A549 (cell line): ENCODE data around the gene MYO19. TPM values are rescaled to one million over a fixed set of nuclear protein-coding genes. Genes with fewer than 3 reads are reported as not detected.

Experiments used
- ATAC-seq, 2 experiments: fragments of 200-7000 bp in 1 of 2; fragments of >200 bp in 1 of 2; cut with Nextera tagmentation in 1 of 2; cut with Tn5 transposase in 1 of 2; 3 replicates each; pipeline versions ENCODE4 v1.8.0 to v1.9.1; 2018 to 2020; ENCODE audit warnings: mild to moderate bottlenecking in 1 of 2, moderate library complexity in 1 of 2
- CTCF ChIA-PET: fragments of 300-600 bp; sonication (Branson Sonifier 250); formaldehyde crosslinking; extraction: SDS; loops from one replicate; lab custom pipeline; 2021; ENCODE audit warnings: antibody characterized with exemption, inconsistent platforms; lab: Yijun Ruan, JAX
- POLR2A ChIA-PET: fragments of 350-600 bp; formaldehyde crosslinking; extraction: SDS; loops from one replicate; lab custom pipeline; 2021; ENCODE audit warnings: antibody characterized with exemption, inconsistent platforms; lab: Yijun Ruan, JAX
- DNase-seq, 2 experiments: peaks; one replicate each; pipeline versions ENCODE4 v3.0.0 to v3.0.0-alpha.2; 2011 to 2016; ENCODE audit warnings: low read depth in 1 of 2, low spot score in 1 of 2
- FAIRE-seq: peaks from 2 replicates; lab custom pipeline; 2011; peaks lifted over from hg19 to GRCh38; lab: Jason Lieb, UNC
- H3K27ac ChIP-seq, 2 experiments: fragments of >200 bp; sonication (Bioruptor Twin); formaldehyde crosslinking; 3 replicates each; pipeline ENCODE4 v1.5.1; 2016 to 2017
- H3K4me1 ChIP-seq: fragments of >200 bp; sonication (Bioruptor Twin); formaldehyde crosslinking; 3 replicates; pipeline ENCODE4 v1.6.1; 2016
- H3K4me2 ChIP-seq: fragments of >200 bp; sonication (Bioruptor Twin); formaldehyde crosslinking; 3 replicates; pipeline ENCODE4 v1.6.1; 2016
- H3K4me3 ChIP-seq: fragments of >200 bp; sonication (Bioruptor Twin); formaldehyde crosslinking; 3 replicates; pipeline ENCODE4 v1.5.1; 2016
- H3K9me3 ChIP-seq: fragments of >200 bp; sonication (Bioruptor Twin); formaldehyde crosslinking; 3 replicates; pipeline ENCODE4 v1.6.1; 2016
- BHLHE40 ChIP-seq: IDR thresholded peaks from 2 replicates; pipeline ENCODE4 v1.6.1; 2012; ENCODE audit warnings: low read depth, low read length, inconsistent platforms
- CBX8 ChIP-seq: fragments of 200-600 bp; sonication (generic); IDR thresholded peaks from 2 replicates; pipeline ENCODE4 v1.6.1; 2016
- CHD4 ChIP-seq: fragments of 200-600 bp; sonication (generic); IDR thresholded peaks from 2 replicates; pipeline ENCODE4 v1.6.1; 2016; ENCODE audit warnings: antibody characterized with exemption, mild to moderate bottlenecking, borderline replicate concordance
- CTCF ChIP-seq: fragments of >200 bp; sonication (Bioruptor Twin); formaldehyde crosslinking; IDR thresholded peaks from 3 replicates; pipeline ENCODE4 v1.5.1; 2016
- EHF ChIP-seq: fragments of 250-450 bp; sonication (Bioruptor Pico); IDR thresholded peaks from 2 replicates; pipeline ENCODE4 v1.5.0; 2020; ENCODE audit warnings: mild to moderate bottlenecking
- EP300 ChIP-seq, 2 experiments: fragments of >200 bp; sonication (Bioruptor Twin); formaldehyde crosslinking; IDR thresholded peaks; 2 replicates in 1 of 2; 3 replicates in 1 of 2; pipeline ENCODE4 v1.6.1; 2016 to 2017
- FOSB ChIP-seq: fragments of 250-450 bp; sonication (Bioruptor Pico); IDR thresholded peaks from 2 replicates; pipeline ENCODE4 v1.5.0; 2020; ENCODE audit warnings: mild to moderate bottlenecking, moderate library complexity
- HDAC2 ChIP-seq: fragments of 200-600 bp; sonication (generic); IDR thresholded peaks from 2 replicates; pipeline ENCODE4 v1.6.1; 2016
- HEYL ChIP-seq: fragments of 250-450 bp; sonication (Bioruptor Pico); IDR thresholded peaks from 2 replicates; pipeline ENCODE4 v1.8.0; 2021; ENCODE audit warnings: mild to moderate bottlenecking, moderate library complexity
- HOXA7 ChIP-seq: fragments of 250-450 bp; sonication (Bioruptor Pico); IDR thresholded peaks from 2 replicates; pipeline ENCODE4 v1.5.0; 2020; ENCODE audit warnings: mild to moderate bottlenecking, moderate library complexity
- HOXB13 ChIP-seq: fragments of 250-450 bp; sonication (Bioruptor Pico); IDR thresholded peaks from 2 replicates; pipeline ENCODE4 v1.5.0; 2020; ENCODE audit warnings: low read depth, mild to moderate bottlenecking, moderate library complexity
- HOXB5 ChIP-seq: fragments of 250-450 bp; sonication (Bioruptor Pico); IDR thresholded peaks from 2 replicates; pipeline ENCODE4 v1.5.0; 2020; ENCODE audit warnings: mild to moderate bottlenecking, moderate library complexity
- JUN ChIP-seq, 2 experiments: fragments of >200 bp; sonication (Bioruptor Twin); formaldehyde crosslinking; IDR thresholded peaks; 2 replicates in 1 of 2; 3 replicates in 1 of 2; pipeline ENCODE4 v1.6.1; 2016 to 2017
- KDM1A ChIP-seq: fragments of 200-600 bp; sonication (generic); IDR thresholded peaks from 2 replicates; pipeline ENCODE4 v1.6.1; 2016; ENCODE audit warnings: low read depth, mild to moderate bottlenecking
- KDM5A ChIP-seq: fragments of 200-600 bp; sonication (generic); IDR thresholded peaks from 2 replicates; pipeline ENCODE4 v1.6.1; 2016; ENCODE audit warnings: antibody characterized with exemption, mild to moderate bottlenecking
- NPAS2 ChIP-seq: fragments of 250-450 bp; sonication (Bioruptor Pico); IDR thresholded peaks from 2 replicates; pipeline ENCODE4 v1.8.0; 2022; ENCODE audit warnings: mild to moderate bottlenecking, moderate library complexity, borderline replicate concordance
- NR3C1 ChIP-seq: fragments of >200 bp; sonication (Bioruptor Twin); formaldehyde crosslinking; IDR thresholded peaks from 3 replicates; pipeline ENCODE4 v1.6.1; 2017
- PHF8 ChIP-seq: fragments of 200-600 bp; sonication (generic); IDR thresholded peaks from 2 replicates; pipeline ENCODE4 v1.6.1; 2016; ENCODE audit warnings: low read depth, mild to moderate bottlenecking, antibody characterized with exemption, moderate library complexity, borderline replicate concordance
- POLR2A ChIP-seq: IDR thresholded peaks from 2 replicates; pipeline ENCODE4 v1.6.1; 2012; ENCODE audit warnings: mild to moderate bottlenecking, low read length
- RNF2 ChIP-seq: fragments of 200-600 bp; sonication (generic); IDR thresholded peaks from 2 replicates; pipeline ENCODE4 v1.6.1; 2016; ENCODE audit warnings: low read depth, mild to moderate bottlenecking, antibody characterized with exemption, moderate library complexity, borderline replicate concordance
- SMC3 ChIP-seq: fragments of >200 bp; sonication (Bioruptor Twin); formaldehyde crosslinking; IDR thresholded peaks from 3 replicates; pipeline ENCODE4 v1.6.1; 2018; ENCODE audit warnings: inconsistent platforms
- SREBF2 ChIP-seq: fragments of 450-650 bp; IDR thresholded peaks from 2 replicates; pipeline ENCODE4 v1.6.1; 2014; ENCODE audit warnings: mild to moderate bottlenecking, moderate library complexity
- TFCP2L1 ChIP-seq: fragments of 250-450 bp; sonication (Bioruptor Pico); IDR thresholded peaks from 2 replicates; pipeline ENCODE4 v1.5.0; 2021; ENCODE audit warnings: mild to moderate bottlenecking
- ZSCAN20 ChIP-seq: fragments of 250-450 bp; sonication (Bioruptor Pico); IDR thresholded peaks from 2 replicates; pipeline ENCODE4 v1.8.0; 2022; ENCODE audit warnings: mild to moderate bottlenecking, moderate library complexity
- WGBS: methylation state at CpG from one replicate; pipeline ENCODE4 v1.1.6; 2017; ENCODE audit errors: missing lambda C conversion rate; 5-methylcytosine and 5-hydroxymethylcytosine counted together
- polyA plus RNA-seq, 4 experiments: library from polyadenylated mRNA; depleted of rRNA in 3 of 4; stranded (reverse); fragments of >200 nt; fragmentation: RNase III in 1 of 4; extraction: RNeasy Plus Mini Kit Qiagen cat#74134 plus additional on column Dnase treatment in 1 of 4; gene quantifications; 2 replicates in 3 of 4; 3 replicates in 1 of 4; pipeline ENCODE4 v1.2.3, GENCODE V29; 2011 to 2017
- TF ChIP-seq, protein P1 (sequence below): IDR thresholded peaks from 2 replicates; pipeline ENCODE4 v1.6.1; 2012; ENCODE audit warnings: low read depth, borderline replicate concordance
- TF ChIP-seq, protein P2 (sequence below): IDR thresholded peaks from 2 replicates; pipeline ENCODE4 v1.6.1; 2012
- TF ChIP-seq, protein P3 (sequence below): fragments of 250-450 bp; sonication (Bioruptor Pico); IDR thresholded peaks from 2 replicates; pipeline ENCODE4 v1.5.0; 2020; ENCODE audit warnings: low read depth, mild to moderate bottlenecking, moderate library complexity

MYO19 gene
- polyA plus RNA-seq, 2 of the 4 experiments (the other 2 are of a cell fraction): 91.7 to 99.0 TPM

GRCh38 chr17:36535669-36536081 is 1.0 kb upstream of the MYO19 start:
- no peak for FAIRE-seq
- TF ChIP-seq SMC3 (no peak), ZSCAN20 (CRISPR knock-in tag) (peak; percentile 67; the same call in 1 of the 2 replicates), JUN (IDR thresholded peaks at IDR 0.05) (0 out of 5 replicates have a peak, but pooled peaks of 1 of the 2 experiments have one; percentile 13), CTCF (peak; percentile 21; the same call in 1 of the 3 replicates), NPAS2 (CRISPR knock-in tag) (no peak), KDM5A (no peak), HOXB13 (CRISPR knock-in tag) (no peak), CHD4 (peak; percentile 76; the same call in 1 of the 2 replicates), HDAC2 (peak; percentile 77), KDM1A (peak; percentile 84), HOXA7 (CRISPR knock-in tag) (0 out of 2 replicates have a peak, but pooled peaks have one; percentile 11), PHF8 (peak; percentile 80; the same call in 1 of the 2 replicates), POLR2A (no peak), TFCP2L1 (CRISPR knock-in tag) (no peak), BHLHE40 (no peak), EP300 (IDR thresholded peaks at IDR 0.05) (no peak)
- TF ChIP-seq, all 56 proteins: peak for 8
- Histone ChIP-seq H3K4me1 (peaks cover 9% of the 10 kb centered on the region; the same call in 2 of the 3 replicates), H3K4me2 (peak overlapping the region; percentile 78), H3K27ac (peak overlapping the region; percentile 91 to 95), H3K9me3 (peaks cover 4% of the 10 kb centered on the region; the same call in 1 of the 3 replicates), H3K4me3 (peak overlapping the region; percentile 67)
- ChIA-PET CTCF (interaction anchor here (1.0 to 5.2 kb wide), 7 partner anchors 7 to 566 kb away, joined by 3 to 21 read pairs (median 7); partner anchors contain the start of gene MRM1), POLR2A (interaction anchor here (0.7 to 3.7 kb wide), 6 partner anchors 10 to 726 kb away, joined by 3 to 81 read pairs (median 4); partner anchors contain the start of genes GGNBP2, MRM1 and TAF15)
- ATAC-seq: peak; percentile 10 to 44; a peak in 5 of 6 replicates
- DNase-seq: no peak
- WGBS: 4% methylated on average over 15 of the region's 15 CpGs

DNA sequence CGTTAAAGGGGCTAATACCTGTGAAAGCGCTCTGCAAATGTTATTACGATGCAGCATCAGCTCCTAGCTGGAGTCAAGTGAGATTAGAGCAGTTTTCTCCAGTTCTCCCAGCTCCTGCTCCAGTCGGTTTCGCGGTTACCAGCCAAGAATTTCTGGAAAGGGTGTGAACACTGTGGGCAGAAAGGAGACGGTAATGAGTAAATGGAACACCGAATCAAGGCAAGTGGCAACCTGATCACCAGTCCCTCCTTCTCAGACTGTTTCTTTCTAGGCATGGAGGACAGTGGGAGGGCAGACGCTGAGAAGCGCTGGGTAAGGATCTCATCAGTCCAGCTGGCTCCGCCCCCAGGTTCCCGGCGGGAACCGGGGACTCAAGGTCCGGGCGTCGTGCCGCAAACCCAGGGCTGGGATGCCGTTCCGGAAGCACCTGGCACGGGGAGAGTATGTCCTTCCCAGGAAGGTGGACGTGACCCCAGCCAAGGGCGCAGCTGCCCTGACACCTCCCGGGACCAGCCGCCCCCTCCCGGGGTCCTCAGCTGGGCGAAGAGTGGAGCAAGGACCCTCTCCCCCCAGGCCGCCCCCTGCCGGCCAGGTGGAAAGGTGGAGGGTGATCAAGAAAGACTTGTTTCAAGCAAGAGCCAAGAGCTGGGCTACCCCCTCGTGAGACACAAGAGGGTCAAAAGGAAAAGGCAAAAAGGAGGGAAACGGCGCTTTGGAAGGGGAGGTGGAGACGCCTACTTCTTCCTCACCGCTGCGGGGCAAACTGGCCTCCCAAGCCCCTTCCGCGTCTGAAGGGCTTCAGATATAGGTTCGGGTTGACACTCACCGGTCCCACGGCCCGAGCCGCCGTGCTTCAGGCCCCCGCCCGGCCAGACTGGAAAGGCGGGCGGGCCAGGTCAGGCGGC is 481 bp downstream of the MYO19 start:
- TF ChIP-seq, protein P1, sequence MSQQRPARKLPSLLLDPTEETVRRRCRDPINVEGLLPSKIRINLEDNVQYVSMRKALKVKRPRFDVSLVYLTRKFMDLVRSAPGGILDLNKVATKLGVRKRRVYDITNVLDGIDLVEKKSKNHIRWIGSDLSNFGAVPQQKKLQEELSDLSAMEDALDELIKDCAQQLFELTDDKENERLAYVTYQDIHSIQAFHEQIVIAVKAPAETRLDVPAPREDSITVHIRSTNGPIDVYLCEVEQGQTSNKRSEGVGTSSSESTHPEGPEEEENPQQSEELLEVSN: peak; percentile 94
- TF ChIP-seq CBX8 (no peak), SREBF2 (no peak), CTCF (peak; percentile 81), POLR2A (peak; percentile 43; the same call in 1 of the 2 replicates), HEYL (CRISPR knock-in tag) (no peak), HOXB5 (CRISPR knock-in tag) (peak; percentile 51; the same call in 1 of the 2 replicates), FOSB (CRISPR knock-in tag) (peak; percentile 69; the same call in 1 of the 2 replicates), EHF (CRISPR knock-in tag) (peak; percentile 54; the same call in 1 of the 2 replicates), RNF2 (peak; percentile 23; the same call in 1 of the 2 replicates), TFCP2L1 (CRISPR knock-in tag) (peak; percentile 44; the same call in 1 of the 2 replicates), SMC3 (peak; percentile 6; the same call in 1 of the 3 replicates), NR3C1 (no peak)
- TF ChIP-seq, protein P2, sequence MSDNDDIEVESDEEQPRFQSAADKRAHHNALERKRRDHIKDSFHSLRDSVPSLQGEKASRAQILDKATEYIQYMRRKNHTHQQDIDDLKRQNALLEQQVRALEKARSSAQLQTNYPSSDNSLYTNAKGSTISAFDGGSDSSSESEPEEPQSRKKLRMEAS: peak; percentile 57; the same call in 1 of the 2 replicates
- TF ChIP-seq, protein P3, sequence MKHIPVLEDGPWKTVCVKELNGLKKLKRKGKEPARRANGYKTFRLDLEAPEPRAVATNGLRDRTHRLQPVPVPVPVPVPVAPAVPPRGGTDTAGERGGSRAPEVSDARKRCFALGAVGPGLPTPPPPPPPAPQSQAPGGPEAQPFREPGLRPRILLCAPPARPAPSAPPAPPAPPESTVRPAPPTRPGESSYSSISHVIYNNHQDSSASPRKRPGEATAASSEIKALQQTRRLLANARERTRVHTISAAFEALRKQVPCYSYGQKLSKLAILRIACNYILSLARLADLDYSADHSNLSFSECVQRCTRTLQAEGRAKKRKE (CRISPR knock-in tag): peak; percentile 63; the same call in 1 of the 2 replicates
- TF ChIP-seq, all 56 proteins: peak for 11
- ATAC-seq: peak; percentile 71 to 80

More for the DNA sequence above, 481 bp downstream of the MYO19 start:
- H3K4me1 ChIP-seq: peaks cover 15% of the 10 kb centered on the region; the same call in 2 of the 3 replicates
- peak overlapping the region; percentile 67 for H3K4me3 ChIP-seq
- peaks cover 4% of the 10 kb centered on the region; the same call in 1 of the 3 replicates for H3K9me3 ChIP-seq
- DNase-seq (peak; percentile 85 to 93), FAIRE-seq (no peak)
- peak overlapping the region; percentile 91 to 95 for H3K27ac ChIP-seq
- 7% methylated on average over 37 of the region's 48 CpGs for WGBS
- ChIA-PET CTCF (interaction anchor here (0.5 to 5.2 kb wide), 24 partner anchors 9 to 1054 kb away, joined by 3 to 21 read pairs (median 4); partner anchors contain the start of genes DHRS11 and MRM1), POLR2A (interaction anchor here (0.7 to 3.7 kb wide), 9 partner anchors 10 to 742 kb away, joined by 3 to 81 read pairs (median 4); partner anchors contain the start of genes GGNBP2, MRM1 and TAF15)
- H3K4me2 ChIP-seq: peak overlapping the region; percentile 78
